Measurements from ENCODE around the gene WDR75.
A peak's percentile ranks its signal among the peaks of the same experiment; 100 is the strongest.
"Not testable (repeated sequence)": the region's sequence is repeated elsewhere in the genome, so short reads cannot be mapped to it uniquely, and the experiment has no call there.

The WDR75 gene

GRCh38 chr2:189442468-189442867 lies 1.2 kb downstream of the WDR75 start:
- DNase-seq: peak; percentile 24

- peak; percentile 25 for DNase-seq
Observed at GRCh38 chr2:189444322-189444721, 3.0 kb downstream of the WDR75 start.

GRCh38 chr2:189446780-189447179 lies 5.5 kb downstream of the WDR75 start:
- DNase-seq: no peak

GRCh38 chr2:189454009-189454408 lies 12.7 kb downstream of the WDR75 start:
- DNase-seq: no peak

GRCh38 chr2:189465076-189465475 lies 23.8 kb downstream of the WDR75 start:
- DNase-seq: no peak

- no peak for DNase-seq
Observed at GRCh38 chr2:189465478-189465877, 24.2 kb downstream of the WDR75 start.

- no peak for DNase-seq
Observed at GRCh38 chr2:189466046-189466445, 24.8 kb downstream of the WDR75 start.

- no peak for DNase-seq
Observed at GRCh38 chr2:189466656-189467055, 25.4 kb downstream of the WDR75 start.

GRCh38 chr2:189467160-189467559 lies 25.9 kb downstream of the WDR75 start:
- DNase-seq: no peak

GRCh38 chr2:189467593-189467992 lies 26.3 kb downstream of the WDR75 start:
- DNase-seq: no peak

- no peak for DNase-seq
Observed at GRCh38 chr2:189474526-189474925, 33.3 kb downstream of the WDR75 start.

GRCh38 chr2:189477756-189478155 lies 36.5 kb downstream of the WDR75 start:
- no peak for DNase-seq

GRCh38 chr2:189478289-189478688 lies 37.0 kb downstream of the WDR75 start:
- not testable (repeated sequence) for DNase-seq

- DNase-seq: no peak
Observed at GRCh38 chr2:189481071-189481470, 39.8 kb downstream of the WDR75 start.

GRCh38 chr2:189483571-189483970 lies 42.3 kb downstream of the WDR75 start:
- no peak for DNase-seq

- no peak for DNase-seq
Observed at GRCh38 chr2:189483980-189484740, 42.9 kb downstream of the WDR75 start.

GRCh38 chr2:189485146-189485545 lies 43.9 kb downstream of the WDR75 start:
- no peak for DNase-seq

- DNase-seq: no peak
Observed at GRCh38 chr2:189486237-189486770, 45.0 kb downstream of the WDR75 start.

- DNase-seq: no peak
Observed at GRCh38 chr2:189487283-189488007, 46.2 kb downstream of the WDR75 start.

GRCh38 chr2:189488008-189488310 lies 46.7 kb downstream of the WDR75 start:
- DNase-seq: no peak

- no peak for DNase-seq
Observed at GRCh38 chr2:189492451-189492850, 51.2 kb downstream of the WDR75 start.

- no peak for DNase-seq
Observed at GRCh38 chr2:189498205-189498604, 56.9 kb downstream of the WDR75 start.

GRCh38 chr2:189499137-189499536 lies 57.9 kb downstream of the WDR75 start:
- no peak for DNase-seq

- no peak for DNase-seq
Observed at GRCh38 chr2:189500456-189501160, 59.3 kb downstream of the WDR75 start.
